Panc1 (cell line): ENCODE results near the gene PLEKHH2. TPM values are rescaled to one million over a fixed set of nuclear protein-coding genes. Genes with fewer than 3 reads are reported as not detected.

Source experiments
- ATAC-seq: fragments of 200-7000 bp; cut with Tn5 transposase; 2 replicates; pipeline ENCODE4 v1.9.1; 2020; ENCODE audit warnings: mild to moderate bottlenecking, moderate library complexity
- BruUV-seq: library from RNA; stranded (reverse); fragments of 400-500 nt; replicated peaks from 2 replicates; lab custom pipeline; 2021; lab: Mats Ljungman, UMichigan
- CTCF ChIA-PET: fragments of 300-600 bp; sonication (Branson Sonifier 250); formaldehyde crosslinking; loops from one replicate; lab custom pipeline; 2022; ENCODE audit warnings: antibody characterized with exemption; lab: Charles Lee
- POLR2A ChIA-PET: fragments of 300-600 bp; sonication (Branson Sonifier 250); formaldehyde crosslinking; loops from one replicate; lab custom pipeline; 2022; ENCODE audit warnings: antibody characterized with exemption; lab: Charles Lee
- DNase-seq: peaks from one replicate; pipeline ENCODE4 v3.0.0-alpha.2; 2010; ENCODE audit warnings: low read depth, low spot score
- H3K27ac ChIP-seq: 2 replicates; pipeline ENCODE4 v1.5.1; 2011; ENCODE audit warnings: mild to moderate bottlenecking, low read length, inconsistent platforms
- H3K27me3 ChIP-seq: fragments of 200-500 bp; sonication (Bioruptor generic); 2 replicates; pipeline ENCODE4 v1.6.0; 2014; ENCODE audit warnings: low read length, inconsistent platforms; ENCODE audit not compliant: control insufficient read depth, insufficient read depth
- H3K36me3 ChIP-seq: fragments of 200-500 bp; sonication (Bioruptor generic); 2 replicates; pipeline ENCODE4 v1.5.1; 2014; ENCODE audit warnings: inconsistent platforms, mild to moderate bottlenecking, low read length, moderate library complexity; ENCODE audit not compliant: control insufficient read depth, insufficient read depth
- H3K4me1 ChIP-seq: 2 replicates; pipeline ENCODE4 v1.5.1; 2011; ENCODE audit warnings: inconsistent platforms, mild to moderate bottlenecking, low read length, moderate library complexity; ENCODE audit not compliant: control insufficient read depth, insufficient read depth
- H3K4me3 ChIP-seq, 2 experiments: 2 replicates each; pipeline ENCODE4 v1.5.1; 2011 to 2012; ENCODE audit warnings: low read depth in 2 of 2, low read length in 2 of 2, mild to moderate bottlenecking in 2 of 2, inconsistent platforms in 1 of 2, moderate library complexity in 1 of 2
- H3K9me3 ChIP-seq: fragments of 200-500 bp; sonication (Bioruptor generic); 2 replicates; pipeline ENCODE4 v1.5.1; 2014; ENCODE audit warnings: low read depth, mild to moderate bottlenecking, inconsistent platforms, low read length, moderate library complexity; ENCODE audit not compliant: control insufficient read depth, insufficient read depth
- POLR2AphosphoS5 ChIP-seq: IDR thresholded peaks from 2 replicates; pipeline ENCODE4 v1.6.1; 2012; ENCODE audit warnings: mild to moderate bottlenecking, low read depth, low read length, moderate library complexity
- SIN3A ChIP-seq: IDR thresholded peaks from 2 replicates; pipeline ENCODE4 v1.6.1; 2012; ENCODE audit warnings: low read depth, mild to moderate bottlenecking, low read length, moderate library complexity, borderline replicate concordance; ENCODE audit not compliant: insufficient read depth
- TCF7L2 ChIP-seq: IDR thresholded peaks from 2 replicates; pipeline ENCODE4 v1.6.1; 2011; ENCODE audit warnings: mild to moderate bottlenecking, low read depth, low read length, inconsistent platforms
- in situ Hi-C: cut with HindIII; loops from 2 replicates; pipeline ENCODE4 v1.10.0; 2016; ENCODE audit warnings: low sequenced_read_pairs, low pct_unique_long_range_greater_than_20kb
- intact Hi-C: fragments of 100-400 bp; cut with micrococcal nuclease; formaldehyde crosslinking; loops from one replicate; pipeline ENCODE4 v1.10.0; 2022; ENCODE audit not compliant: unreplicated experiment
- total RNA-seq: library from RNA; stranded (reverse); gene quantifications from one replicate; pipeline ENCODE4 v1.2.1, GENCODE V29; 2021; ENCODE audit not compliant: unreplicated experiment
- TF ChIP-seq, protein P1 (sequence below), 2 experiments: IDR thresholded peaks; 2 replicates each; pipeline ENCODE4 v1.6.1; 2011 to 2012; ENCODE audit warnings: low read depth in 2 of 2, control low read depth in 1 of 2, low read length in 1 of 2, mild to moderate bottlenecking in 1 of 2, moderate library complexity in 1 of 2; ENCODE audit not compliant: insufficient read depth in 1 of 2
- TF ChIP-seq, protein P2 (sequence below): fragments of 450-650 bp; IDR thresholded peaks from 2 replicates; pipeline ENCODE4 v1.5.1; 2017; ENCODE audit warnings: mild to moderate bottlenecking

The PLEKHH2 gene
- total RNA-seq, 1 experiment from 2014 or later: 15.0 TPM

DNA sequence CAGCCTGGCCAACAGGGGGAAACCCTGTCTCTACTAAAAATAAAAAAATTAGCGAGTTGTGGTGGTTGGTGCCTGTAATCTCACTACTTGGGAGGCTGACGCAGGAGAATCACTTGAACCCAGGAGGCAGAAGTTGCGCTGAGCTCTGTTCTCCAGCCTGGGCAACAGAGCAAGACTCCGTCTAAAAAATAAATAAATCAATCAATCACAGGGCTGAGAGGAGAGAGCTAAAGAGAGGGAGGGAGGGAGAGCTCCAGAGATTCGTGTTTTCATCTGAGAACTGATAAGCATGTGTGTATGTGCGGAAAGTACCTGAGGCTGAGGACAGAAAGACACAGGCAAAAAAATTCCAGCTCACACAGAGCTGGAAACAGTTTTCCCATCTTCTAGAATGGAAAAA, 99.6 kb downstream of the PLEKHH2 start:
- no peak overlapping the region for H3K27ac ChIP-seq
- H3K27me3 ChIP-seq: no peaks in the 10 kb centered on the region
- DNase-seq (no peak), ATAC-seq (no peak)
- POLR2A ChIA-PET: no interaction called here
- intact Hi-C loops (no loop called here), in situ Hi-C loops (no loop called here)
- no peaks in the 10 kb centered on the region for H3K36me3 ChIP-seq
- BruUV-seq: no TSS peak
- H3K9me3 ChIP-seq: no peaks in the 10 kb centered on the region
- no peak overlapping the region for H3K4me3 ChIP-seq
- CTCF ChIA-PET: no interaction called here
- TF ChIP-seq, protein P1, sequence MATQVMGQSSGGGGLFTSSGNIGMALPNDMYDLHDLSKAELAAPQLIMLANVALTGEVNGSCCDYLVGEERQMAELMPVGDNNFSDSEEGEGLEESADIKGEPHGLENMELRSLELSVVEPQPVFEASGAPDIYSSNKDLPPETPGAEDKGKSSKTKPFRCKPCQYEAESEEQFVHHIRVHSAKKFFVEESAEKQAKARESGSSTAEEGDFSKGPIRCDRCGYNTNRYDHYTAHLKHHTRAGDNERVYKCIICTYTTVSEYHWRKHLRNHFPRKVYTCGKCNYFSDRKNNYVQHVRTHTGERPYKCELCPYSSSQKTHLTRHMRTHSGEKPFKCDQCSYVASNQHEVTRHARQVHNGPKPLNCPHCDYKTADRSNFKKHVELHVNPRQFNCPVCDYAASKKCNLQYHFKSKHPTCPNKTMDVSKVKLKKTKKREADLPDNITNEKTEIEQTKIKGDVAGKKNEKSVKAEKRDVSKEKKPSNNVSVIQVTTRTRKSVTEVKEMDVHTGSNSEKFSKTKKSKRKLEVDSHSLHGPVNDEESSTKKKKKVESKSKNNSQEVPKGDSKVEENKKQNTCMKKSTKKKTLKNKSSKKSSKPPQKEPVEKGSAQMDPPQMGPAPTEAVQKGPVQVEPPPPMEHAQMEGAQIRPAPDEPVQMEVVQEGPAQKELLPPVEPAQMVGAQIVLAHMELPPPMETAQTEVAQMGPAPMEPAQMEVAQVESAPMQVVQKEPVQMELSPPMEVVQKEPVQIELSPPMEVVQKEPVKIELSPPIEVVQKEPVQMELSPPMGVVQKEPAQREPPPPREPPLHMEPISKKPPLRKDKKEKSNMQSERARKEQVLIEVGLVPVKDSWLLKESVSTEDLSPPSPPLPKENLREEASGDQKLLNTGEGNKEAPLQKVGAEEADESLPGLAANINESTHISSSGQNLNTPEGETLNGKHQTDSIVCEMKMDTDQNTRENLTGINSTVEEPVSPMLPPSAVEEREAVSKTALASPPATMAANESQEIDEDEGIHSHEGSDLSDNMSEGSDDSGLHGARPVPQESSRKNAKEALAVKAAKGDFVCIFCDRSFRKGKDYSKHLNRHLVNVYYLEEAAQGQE (IDR thresholded peaks at IDR 0.05; ENCODE audit: insufficient read depth in 1 of 2, low read depth in 2 of 2, low read length in 1 of 2): no peak
- TF ChIP-seq TCF7L2 (no peak), SIN3A (no peak), POLR2AphosphoS5 (no peak)
- TF ChIP-seq, protein P2, sequence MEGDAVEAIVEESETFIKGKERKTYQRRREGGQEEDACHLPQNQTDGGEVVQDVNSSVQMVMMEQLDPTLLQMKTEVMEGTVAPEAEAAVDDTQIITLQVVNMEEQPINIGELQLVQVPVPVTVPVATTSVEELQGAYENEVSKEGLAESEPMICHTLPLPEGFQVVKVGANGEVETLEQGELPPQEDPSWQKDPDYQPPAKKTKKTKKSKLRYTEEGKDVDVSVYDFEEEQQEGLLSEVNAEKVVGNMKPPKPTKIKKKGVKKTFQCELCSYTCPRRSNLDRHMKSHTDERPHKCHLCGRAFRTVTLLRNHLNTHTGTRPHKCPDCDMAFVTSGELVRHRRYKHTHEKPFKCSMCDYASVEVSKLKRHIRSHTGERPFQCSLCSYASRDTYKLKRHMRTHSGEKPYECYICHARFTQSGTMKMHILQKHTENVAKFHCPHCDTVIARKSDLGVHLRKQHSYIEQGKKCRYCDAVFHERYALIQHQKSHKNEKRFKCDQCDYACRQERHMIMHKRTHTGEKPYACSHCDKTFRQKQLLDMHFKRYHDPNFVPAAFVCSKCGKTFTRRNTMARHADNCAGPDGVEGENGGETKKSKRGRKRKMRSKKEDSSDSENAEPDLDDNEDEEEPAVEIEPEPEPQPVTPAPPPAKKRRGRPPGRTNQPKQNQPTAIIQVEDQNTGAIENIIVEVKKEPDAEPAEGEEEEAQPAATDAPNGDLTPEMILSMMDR: no peak
- H3K4me1 ChIP-seq: peaks cover 11% of the 10 kb centered on the region; the same call in 1 of the 2 replicates

GRCh38 chr2:43737097-43737854, 100.2 kb downstream of the PLEKHH2 start:
- ChIA-PET POLR2A (no interaction called here), CTCF (no interaction called here)
- Histone ChIP-seq H3K9me3 (no peaks in the 10 kb centered on the region), H3K4me3 (no peak overlapping the region), H3K27me3 (no peaks in the 10 kb centered on the region), H3K27ac (no peak overlapping the region), H3K4me1 (peaks cover 11% of the 10 kb centered on the region; the same call in 1 of the 2 replicates), H3K36me3 (no peaks in the 10 kb centered on the region; the same call in 1 of the 2 replicates)
- TF ChIP-seq SIN3A (no peak), POLR2AphosphoS5 (no peak), TCF7L2 (no peak)
- TF ChIP-seq, protein P2: no peak
- TF ChIP-seq, protein P1 (IDR thresholded peaks at IDR 0.05; ENCODE audit: insufficient read depth in 1 of 2, low read depth in 2 of 2, low read length in 1 of 2): no peak
- DNase-seq (no peak), ATAC-seq (no peak; the same call in 1 of the 2 replicates)
- in situ Hi-C loops (no loop called here), intact Hi-C loops (no loop called here)
- BruUV-seq: no TSS peak
